Cardiac septum (tissue), 1 donor: ENCODE data around the gene SYT1. TPM values are rescaled to one million over a fixed set of nuclear protein-coding genes. Genes with fewer than 3 reads are reported as not detected.

Experiments used
- DNase-seq: peaks from one replicate; pipeline ENCODE4 v3.0.0-alpha.2; 2020; ENCODE audit warnings: low spot score
- intact Hi-C: fragments of 100-400 bp; cut with DNase I; formaldehyde crosslinking; loops from one replicate; pipeline ENCODE4 v1.14.0; 2022
- total RNA-seq: library from RNA; stranded (reverse); fragmentation: NEBNext Ultra II Directional; extraction: Animal tissue kit (Norgen Biotek cat#: 25700); gene quantifications from one replicate; pipeline ENCODE4 v1.2.1, GENCODE V29; 2021
- donor health status: DM: no; HTN: no; CAD: no.

SYT1 gene
- total RNA-seq, 1 donor from 2014 or later: not detected

- no peak for DNase-seq
- intact Hi-C loops: no loop called here
Measured at GRCh38 chr12:78887444-78887843, 22.9 kb downstream of the SYT1 start.

GRCh38 chr12:78888568-78888967 is 24.0 kb downstream of the SYT1 start:
- intact Hi-C loops: no loop called here
- no peak for DNase-seq

- DNase-seq: no peak
- intact Hi-C loops: no loop called here
Measured at GRCh38 chr12:78891646-78892353, 27.2 kb downstream of the SYT1 start.

GRCh38 chr12:78898416-78898815 is 33.8 kb downstream of the SYT1 start:
- intact Hi-C loops: no loop called here
- DNase-seq: no peak

GRCh38 chr12:78914859-78915331 is 50.3 kb downstream of the SYT1 start:
- intact Hi-C loops: no loop called here
- DNase-seq: no peak

GRCh38 chr12:78916845-78917480 is 52.4 kb downstream of the SYT1 start:
- DNase-seq: no peak
- intact Hi-C loops: no loop called here

GRCh38 chr12:78917513-78917912 is 52.9 kb downstream of the SYT1 start:
- intact Hi-C loops: no loop called here
- no peak for DNase-seq

GRCh38 chr12:78918268-78918667 is 53.7 kb downstream of the SYT1 start:
- intact Hi-C loops: no loop called here
- DNase-seq: no peak

- DNase-seq: no peak
- intact Hi-C loops: no loop called here
Measured at GRCh38 chr12:78928200-78929074, 63.9 kb downstream of the SYT1 start.

- no peak for DNase-seq
- intact Hi-C loops: no loop called here
Measured at GRCh38 chr12:78929075-78929418, 64.5 kb downstream of the SYT1 start.

GRCh38 chr12:78931466-78931990 is 67.0 kb downstream of the SYT1 start:
- intact Hi-C loops: no loop called here
- DNase-seq: no peak

GRCh38 chr12:78933014-78933413 is 68.4 kb downstream of the SYT1 start:
- DNase-seq: no peak
- intact Hi-C loops: no loop called here

- no peak for DNase-seq
- intact Hi-C loops: no loop called here
Measured at GRCh38 chr12:78938341-78939084, 73.9 kb downstream of the SYT1 start.

- intact Hi-C loops: no loop called here
- no peak for DNase-seq
Measured at GRCh38 chr12:78949532-78949931, 85.0 kb downstream of the SYT1 start.

- intact Hi-C loops: no loop called here
- DNase-seq: no peak
Measured at GRCh38 chr12:78951803-78952551, 87.4 kb downstream of the SYT1 start.

- no peak for DNase-seq
- intact Hi-C loops: no loop called here
Measured at GRCh38 chr12:78952552-78952929, 88.0 kb downstream of the SYT1 start.

GRCh38 chr12:78958941-78959340 is 94.4 kb downstream of the SYT1 start:
- intact Hi-C loops: no loop called here
- DNase-seq: no peak

GRCh38 chr12:78959556-78959955 is 95.0 kb downstream of the SYT1 start:
- intact Hi-C loops: no loop called here
- no peak for DNase-seq

- intact Hi-C loops: no loop called here
Measured at GRCh38 chr12:78961171-78961570, 96.6 kb downstream of the SYT1 start.

More at GRCh38 chr12:78961171-78961570, 96.6 kb downstream of the SYT1 start:
- no peak for DNase-seq
